CD4-positive, alpha-beta T cell treated with Interleukin-17A for 4 hours (primary cell): Measurements from ENCODE around the gene HEMK1.
A peak's percentile ranks its signal among the peaks of the same experiment; 100 is the strongest.

Experiments used
- DNase-seq: peaks from one replicate; pipeline ENCODE4 v3.0.0-alpha.2; 2020; ENCODE audit warnings: mixed read lengths

The HEMK1 gene

GRCh38 chr3:50575372-50575771, 6.0 kb downstream of the HEMK1 start:
- no peak for DNase-seq

GRCh38 chr3:50577348-50577747, 8.0 kb downstream of the HEMK1 start:
- DNase-seq = no peak

- peak; percentile 33 for DNase-seq
These were observed 11.5 kb downstream of the HEMK1 start for GRCh38 chr3:50580683-50581458.

- no peak for DNase-seq
These were observed 12.1 kb downstream of the HEMK1 start for GRCh38 chr3:50581459-50581842.

GRCh38 chr3:50582083-50582482, 12.8 kb downstream of the HEMK1 start:
- DNase-seq = no peak

GRCh38 chr3:50583897-50584296, 14.6 kb downstream of the HEMK1 start:
- no peak for DNase-seq

- no peak for DNase-seq
These were observed 15.1 kb downstream of the HEMK1 start for GRCh38 chr3:50584391-50584790.

- DNase-seq = no peak
These were observed 16.8 kb downstream of the HEMK1 start for GRCh38 chr3:50585919-50586762.

GRCh38 chr3:50586763-50587070, 17.4 kb downstream of the HEMK1 start:
- DNase-seq = no peak

GRCh38 chr3:50587373-50587772, 18.1 kb downstream of the HEMK1 start:
- DNase-seq = no peak

GRCh38 chr3:50587806-50588758, 18.8 kb downstream of the HEMK1 start:
- DNase-seq = peak; percentile 61

- no peak for DNase-seq
These were observed 19.6 kb downstream of the HEMK1 start for GRCh38 chr3:50588759-50589433.

- DNase-seq = no peak
These were observed 21.9 kb downstream of the HEMK1 start for GRCh38 chr3:50591196-50591741.

GRCh38 chr3:50592568-50592967, 23.2 kb downstream of the HEMK1 start:
- DNase-seq = no peak

GRCh38 chr3:50594253-50594785, 25.0 kb downstream of the HEMK1 start:
- DNase-seq = no peak

GRCh38 chr3:50599115-50599715, 29.9 kb downstream of the HEMK1 start:
- DNase-seq = no peak

- DNase-seq = no peak
These were observed 30.4 kb downstream of the HEMK1 start for GRCh38 chr3:50599716-50600118.

- DNase-seq = no peak
These were observed 30.9 kb downstream of the HEMK1 start for GRCh38 chr3:50600141-50600753.

GRCh38 chr3:50600841-50601591, 31.7 kb downstream of the HEMK1 start:
- peak; percentile 77 for DNase-seq

- no peak for DNase-seq
These were observed 33.4 kb downstream of the HEMK1 start for GRCh38 chr3:50602595-50603191.
